ENCODE data around the gene PRRT4. TPM values are rescaled to one million over a fixed set of nuclear protein-coding genes. Genes with fewer than 3 reads are reported as not detected.

Gene PRRT4
- total and polyA plus RNA-seq, 9 of the 15 experiments (the other 6 are each of a cell fraction or from before 2014, with no cell fraction given) = not detected

DNA sequence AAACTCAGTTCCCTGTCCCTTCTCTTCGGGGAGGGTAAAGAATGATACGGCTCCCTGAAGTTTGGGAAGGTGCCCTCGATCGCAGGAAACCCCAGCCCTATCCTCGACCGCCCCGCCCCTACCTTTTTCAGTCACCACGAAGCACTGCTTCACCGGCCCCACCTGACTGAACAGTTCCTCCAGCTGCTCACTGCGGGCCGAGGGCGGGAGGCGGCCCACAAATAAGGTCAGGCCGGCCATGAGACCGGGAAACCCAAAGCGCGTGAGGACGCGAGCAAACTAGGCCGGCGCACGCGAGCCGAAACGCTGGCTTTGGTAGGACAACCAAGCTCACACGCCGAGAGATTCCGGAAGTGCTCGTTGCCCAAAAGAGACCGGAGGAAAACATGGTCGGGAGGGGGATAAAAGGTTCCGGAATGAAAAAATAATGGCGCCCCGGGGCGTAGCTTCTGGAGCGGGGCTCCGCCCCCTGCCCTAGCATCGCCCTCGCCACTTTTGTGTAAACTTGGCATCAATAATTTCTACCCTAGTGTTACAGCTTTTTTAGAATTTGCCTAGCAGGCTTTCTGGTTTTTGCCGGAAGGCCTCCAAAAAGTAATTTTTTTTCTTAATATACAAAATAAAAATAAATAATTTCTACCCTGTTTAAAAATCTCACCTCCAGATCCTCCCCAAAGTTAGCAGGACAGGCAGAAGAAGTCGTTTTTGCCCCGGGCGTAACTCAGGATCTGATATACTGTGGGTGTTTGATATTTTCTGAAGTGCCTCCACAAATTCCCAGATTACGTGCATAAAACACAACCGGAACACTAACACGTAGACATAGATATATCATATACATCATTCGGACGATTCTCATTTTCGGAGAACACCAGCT lies 17.7 kb downstream of the PRRT4 start, which contains the start of gene RBM28 (continued):
- TF ChIP-seq, protein P1, sequence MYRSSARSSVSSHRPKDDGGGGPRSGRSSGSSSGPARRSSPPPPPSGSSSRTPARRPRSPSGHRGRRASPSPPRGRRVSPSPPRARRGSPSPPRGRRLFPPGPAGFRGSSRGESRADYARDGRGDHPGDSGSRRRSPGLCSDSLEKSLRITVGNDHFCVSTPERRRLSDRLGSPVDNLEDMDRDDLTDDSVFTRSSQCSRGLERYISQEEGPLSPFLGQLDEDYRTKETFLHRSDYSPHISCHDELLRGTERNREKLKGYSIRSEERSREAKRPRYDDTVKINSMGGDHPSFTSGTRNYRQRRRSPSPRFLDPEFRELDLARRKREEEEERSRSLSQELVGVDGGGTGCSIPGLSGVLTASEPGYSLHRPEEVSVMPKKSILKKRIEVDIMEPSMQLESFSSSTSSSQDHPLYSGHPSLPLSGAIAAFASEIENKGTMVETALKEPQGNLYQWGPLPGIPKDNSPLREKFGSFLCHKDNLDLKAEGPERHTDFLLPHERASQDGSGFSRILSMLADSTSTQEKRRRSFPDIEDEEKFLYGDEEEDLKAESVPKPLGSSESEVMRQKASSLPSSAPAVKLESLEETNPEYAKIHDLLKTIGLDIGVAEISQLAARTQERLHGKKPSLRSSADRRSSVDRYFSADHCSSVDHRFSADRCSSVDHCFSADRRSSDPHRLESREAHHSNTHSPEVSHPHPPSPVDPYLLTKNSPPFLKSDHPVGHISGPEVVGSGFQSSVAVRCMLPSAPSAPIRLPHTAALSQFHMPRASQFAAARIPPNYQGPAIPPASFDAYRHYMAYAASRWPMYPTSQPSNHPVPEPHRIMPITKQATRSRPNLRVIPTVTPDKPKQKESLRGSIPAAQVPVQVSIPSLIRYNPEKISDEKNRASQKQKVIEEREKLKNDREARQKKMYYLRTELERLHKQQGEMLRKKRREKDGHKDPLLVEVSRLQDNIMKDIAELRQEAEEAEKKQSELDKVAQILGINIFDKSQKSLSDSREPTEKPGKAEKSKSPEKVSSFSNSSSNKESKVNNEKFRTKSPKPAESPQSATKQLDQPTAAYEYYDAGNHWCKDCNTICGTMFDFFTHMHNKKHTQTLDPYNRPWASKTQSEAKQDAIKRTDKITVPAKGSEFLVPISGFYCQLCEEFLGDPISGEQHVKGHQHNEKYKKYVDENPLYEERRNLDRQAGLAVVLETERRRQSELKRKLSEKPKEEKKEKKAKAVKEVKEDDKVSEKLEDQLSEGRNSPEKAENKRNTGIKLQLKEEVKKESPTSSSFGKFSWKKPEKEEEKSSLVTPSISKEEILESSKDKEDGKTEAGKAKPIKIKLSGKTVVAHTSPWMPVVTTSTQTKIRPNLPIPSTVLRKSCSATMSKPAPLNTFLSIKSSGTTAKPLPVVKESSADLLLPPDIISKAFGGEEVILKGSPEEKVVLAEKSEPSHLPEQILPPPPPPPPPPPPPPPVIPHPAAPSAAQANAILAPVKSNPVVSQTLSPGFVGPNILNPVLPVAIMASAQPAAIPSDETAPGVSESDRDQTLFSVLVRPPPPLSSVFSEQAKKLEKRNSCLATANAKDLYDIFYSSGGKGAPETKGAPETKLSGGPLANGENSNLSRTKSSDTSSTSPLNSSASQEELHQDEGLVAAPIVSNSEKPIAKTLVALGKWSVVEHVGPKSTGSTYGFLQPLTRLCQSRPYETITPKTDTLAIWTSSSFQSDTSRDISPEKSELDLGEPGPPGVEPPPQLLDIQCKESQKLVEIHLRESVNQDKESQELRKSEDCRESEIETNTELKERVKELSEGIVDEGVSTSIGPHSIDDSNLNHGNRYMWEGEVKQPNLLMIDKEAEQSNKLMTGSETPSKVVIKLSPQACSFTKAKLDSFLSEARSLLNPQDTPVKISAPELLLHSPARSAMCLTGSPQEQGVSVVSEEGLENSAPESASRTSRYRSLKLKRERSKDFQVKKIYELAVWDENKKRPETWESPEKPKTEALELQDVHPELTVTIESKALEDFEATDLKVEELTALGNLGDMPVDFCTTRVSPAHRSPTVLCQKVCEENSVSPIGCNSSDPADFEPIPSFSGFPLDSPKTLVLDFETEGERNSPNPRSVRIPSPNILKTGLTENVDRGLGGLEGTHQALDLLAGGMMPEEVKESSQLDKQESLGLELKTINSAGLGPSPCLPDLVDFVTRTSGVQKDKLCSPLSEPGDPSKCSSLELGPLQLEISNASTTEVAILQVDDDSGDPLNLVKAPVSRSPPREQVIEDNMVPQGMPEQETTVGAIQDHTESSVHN (IDR thresholded peaks at IDR 0.05; ENCODE audit: borderline replicate concordance in 1 of 2, low read depth in 1 of 2) = no peak
- TF ChIP-seq MAFF (IDR thresholded peaks at IDR 0.05; ENCODE audit: low read length) (no peak), ZNF263 (CRISPR knock-in tag; IDR thresholded peaks at IDR 0.05; ENCODE audit: borderline replicate concordance) (no peak), SREBF2 (CRISPR knock-in tag; IDR thresholded peaks at IDR 0.05) (no peak), MCM2 (IDR thresholded peaks at IDR 0.05; ENCODE audit: low read depth) (no peak), ZNF699 (CRISPR knock-in tag; IDR thresholded peaks at IDR 0.05; ENCODE audit: insufficient replicate concordance) (no peak), ZNF57 (CRISPR knock-in tag; IDR thresholded peaks at IDR 0.05) (0 out of 2 replicates have a peak, but pooled peaks have one; percentile 14), XRCC5 (IDR thresholded peaks at IDR 0.05; ENCODE audit: low read depth, low read length) (peak; percentile 100), RAD21 (CRISPR knock-in tag; conservative IDR thresholded peaks at IDR 0.05 in 1 of 2, IDR thresholded peaks at IDR 0.05 in 1 of 2) (peak in 1 of 2 experiments; percentile 11; a peak in 1 of 4 replicates), HCFC1 (IDR thresholded peaks at IDR 0.05; ENCODE audit: low read depth, low read length) (peak; percentile 90), KDM1A (IDR thresholded peaks at IDR 0.05) (no peak), NFRKB (IDR thresholded peaks at IDR 0.05; ENCODE audit: low read depth) (peak; percentile 96), POU5F1 (IDR thresholded peaks at IDR 0.05; ENCODE audit: borderline replicate concordance, low read depth, low read length, partially characterized antibody) (peak; percentile 80), TOE1 (IDR thresholded peaks at IDR 0.05; ENCODE audit: borderline replicate concordance) (peak; percentile 90), TOE1 (CRISPR knock-in tag; IDR thresholded peaks at IDR 0.05; ENCODE audit: borderline replicate concordance, low read depth) (peak; percentile 97; the same call in 1 of the 2 replicates), FOXP1 (CRISPR knock-in tag; IDR thresholded peaks at IDR 0.05) (peak; percentile 96), ZNF124 (CRISPR knock-in tag; IDR thresholded peaks at IDR 0.05) (no peak)

All from K562 (cell line).